Germinal center (tissue), 1 donor: Measurements from ENCODE around the gene NGF.

Experiments used
- DNase-seq: peaks from one replicate; pipeline ENCODE4 v3.0.0; 2012; ENCODE audit warnings: mixed read lengths, low spot score

Gene NGF

DNA sequence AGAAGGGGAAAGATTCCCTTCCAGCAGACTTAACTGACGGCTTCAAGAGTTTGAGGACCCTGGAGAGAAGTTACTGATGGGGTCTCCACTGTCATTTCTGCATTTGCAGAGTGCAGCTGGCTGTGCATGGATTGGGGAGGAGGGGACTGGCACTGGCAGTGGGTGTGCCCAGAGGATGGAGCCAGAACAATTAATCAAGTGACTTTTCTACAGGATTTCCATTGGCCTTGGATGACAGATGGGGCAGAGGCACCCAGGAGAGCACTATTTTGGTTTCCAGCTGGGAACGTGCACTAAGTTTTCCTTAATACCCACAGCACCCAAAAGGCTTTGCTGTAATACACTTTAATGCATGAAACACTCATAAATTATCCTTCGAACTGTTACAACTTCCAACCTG, 1.3 kb downstream of the NGF start:
- no peak for DNase-seq

DNA sequence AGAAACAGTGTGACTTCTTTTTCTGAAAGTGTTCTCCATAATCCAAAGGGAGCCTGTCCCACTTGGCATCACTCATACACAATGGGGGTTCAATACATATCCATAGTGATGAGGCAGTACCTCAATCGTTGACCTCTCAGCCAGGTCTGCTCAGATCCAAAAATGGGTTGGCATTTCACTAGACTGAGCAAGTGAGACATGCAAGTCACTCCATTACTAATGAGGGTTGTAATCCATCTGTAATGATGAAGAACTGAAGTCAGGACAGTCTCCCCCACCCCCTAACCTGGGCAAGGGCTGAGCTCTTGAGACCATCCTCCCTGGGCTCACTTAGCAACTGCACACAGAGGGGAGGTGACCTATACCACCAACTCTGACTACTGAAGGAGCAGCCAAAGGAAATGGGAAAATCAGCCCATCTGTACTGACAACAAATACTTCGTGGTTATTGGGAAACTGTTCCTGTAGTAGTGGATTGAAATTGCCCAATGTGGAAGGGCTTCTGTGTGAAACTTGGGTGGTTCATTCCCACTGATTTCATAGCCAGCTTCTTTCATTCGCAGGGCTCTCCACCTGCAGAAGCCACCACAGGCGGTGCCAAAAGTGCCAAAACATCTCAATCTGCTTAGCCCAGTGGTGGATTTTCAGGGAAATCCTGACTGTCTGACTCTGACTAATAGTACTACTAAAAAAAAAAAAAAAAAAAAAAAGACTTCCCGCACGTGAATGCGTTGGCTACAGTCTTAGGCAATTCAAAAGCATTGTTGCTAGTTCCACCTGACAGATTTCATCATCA, 5.0 kb downstream of the NGF start:
- DNase-seq, result no peak

DNA sequence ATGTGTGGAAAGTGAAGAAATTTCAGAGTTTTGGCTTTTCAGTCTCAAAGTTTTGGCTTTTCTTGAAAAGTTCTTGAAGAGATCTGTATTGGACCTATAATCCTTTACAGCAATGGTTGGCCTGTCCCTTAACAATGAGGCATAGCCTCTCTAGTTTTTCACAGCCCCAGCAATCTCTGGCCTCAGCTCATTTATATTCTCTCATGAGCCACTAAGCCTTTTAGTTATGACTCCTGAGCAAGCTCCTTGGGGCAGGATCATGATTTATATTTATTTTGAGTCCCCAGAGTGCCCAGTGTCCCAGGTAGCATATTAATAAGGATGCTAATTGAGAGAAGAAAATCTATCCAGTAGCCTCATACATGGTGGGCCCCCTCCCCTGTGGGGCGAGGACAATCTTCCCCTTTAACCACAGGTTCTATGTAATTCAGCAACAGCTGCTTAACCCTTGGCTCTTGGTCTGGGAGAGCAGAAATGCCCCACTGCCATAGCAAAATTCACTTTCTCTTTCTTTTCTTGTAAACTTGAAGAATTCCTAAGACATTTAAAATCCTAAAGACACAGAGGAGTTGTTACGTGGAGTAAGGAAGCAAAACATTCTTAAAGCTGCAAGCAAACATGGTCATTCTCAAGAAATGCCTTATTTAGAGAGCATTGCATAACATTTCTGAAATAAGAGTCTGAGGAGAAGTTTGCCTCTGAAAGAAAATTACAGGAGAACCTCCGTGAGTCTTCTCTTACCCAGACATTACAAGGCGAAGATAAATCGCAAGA, 6.3 kb downstream of the NGF start:
- DNase-seq, result no peak

DNA sequence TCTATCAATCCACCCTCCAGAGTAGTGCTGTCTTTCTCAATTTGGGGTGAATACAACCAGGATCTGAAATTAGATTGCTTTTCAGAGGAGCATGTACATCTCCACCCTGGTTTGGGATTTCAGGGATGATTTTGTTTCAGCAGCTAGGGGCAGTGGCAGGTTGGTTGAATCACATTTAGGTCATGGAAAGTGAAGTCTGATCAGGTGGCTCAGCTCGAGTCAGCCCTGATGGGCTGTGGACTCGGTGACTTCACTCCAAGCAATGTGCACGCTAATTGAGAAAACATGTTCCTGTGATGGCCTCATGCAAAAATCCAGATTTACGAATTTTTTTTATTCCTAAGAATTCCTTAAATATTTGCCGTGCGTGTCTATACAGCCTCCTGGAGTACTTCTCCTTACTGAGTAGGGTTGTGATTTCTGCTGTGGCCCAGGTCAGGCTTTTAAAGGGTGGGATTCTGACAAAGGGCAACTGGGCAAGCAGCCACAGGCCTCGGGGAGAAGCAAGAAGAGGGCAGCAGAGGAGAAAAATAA, 7.5 kb downstream of the NGF start:
- DNase-seq, result no peak

DNA sequence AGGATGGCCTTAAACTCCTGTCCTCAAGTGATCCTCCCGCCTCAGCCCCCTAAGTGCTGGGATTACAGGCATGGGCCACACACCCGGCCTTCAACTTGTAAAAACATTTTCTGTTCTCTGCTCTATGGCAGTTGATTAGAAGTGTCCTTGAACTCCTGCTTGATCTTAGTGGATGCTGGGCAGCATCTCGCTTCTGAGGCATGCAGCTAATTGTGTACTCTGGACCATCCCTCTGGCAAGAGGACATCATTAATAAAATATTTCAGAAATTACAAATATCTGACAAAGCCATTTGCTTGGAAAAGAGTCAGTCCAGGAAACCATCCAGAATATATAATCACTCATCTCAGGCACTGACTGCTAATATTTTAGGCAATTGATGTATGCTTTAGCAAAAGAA, 8.1 kb downstream of the NGF start:
- no peak for DNase-seq

DNA sequence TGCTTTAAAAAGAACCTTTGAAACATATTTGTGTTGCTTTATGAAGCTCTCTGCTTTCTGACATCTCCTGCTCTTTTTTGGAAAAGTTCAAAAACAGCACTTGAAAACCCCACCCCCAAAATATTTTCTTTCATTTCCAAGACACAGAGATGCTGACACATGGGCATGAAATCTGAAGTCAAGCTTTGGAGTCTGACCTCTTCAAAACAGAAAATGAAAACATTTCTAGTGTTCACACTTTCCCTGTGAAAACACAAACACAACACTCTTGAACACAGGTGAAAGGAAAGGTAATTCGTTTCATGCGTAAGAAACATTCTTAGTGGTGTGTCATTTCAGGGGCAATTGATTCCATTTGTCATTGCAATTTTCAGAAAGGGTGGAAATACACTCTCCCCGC, 10.8 kb downstream of the NGF start:
- no peak for DNase-seq

DNA sequence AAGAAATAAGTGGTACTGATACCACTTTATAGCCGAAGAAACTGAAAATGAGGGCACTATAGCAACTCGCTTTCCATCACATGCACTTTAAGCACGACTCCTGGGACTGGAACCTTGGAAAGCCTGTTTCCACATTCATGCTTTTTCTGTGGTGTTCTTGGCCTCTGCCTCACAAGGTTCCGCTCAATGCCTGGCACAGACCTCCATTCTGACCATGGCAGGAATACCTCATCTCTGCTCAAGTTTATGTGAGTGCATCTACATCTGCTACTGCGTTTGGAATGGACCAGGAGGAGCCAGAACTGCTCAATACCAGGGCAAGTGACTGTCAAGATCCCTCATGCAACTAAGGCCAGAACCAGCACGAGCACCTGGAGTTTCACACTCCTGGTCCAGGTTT, 11.6 kb downstream of the NGF start:
- DNase-seq, result no peak

DNA sequence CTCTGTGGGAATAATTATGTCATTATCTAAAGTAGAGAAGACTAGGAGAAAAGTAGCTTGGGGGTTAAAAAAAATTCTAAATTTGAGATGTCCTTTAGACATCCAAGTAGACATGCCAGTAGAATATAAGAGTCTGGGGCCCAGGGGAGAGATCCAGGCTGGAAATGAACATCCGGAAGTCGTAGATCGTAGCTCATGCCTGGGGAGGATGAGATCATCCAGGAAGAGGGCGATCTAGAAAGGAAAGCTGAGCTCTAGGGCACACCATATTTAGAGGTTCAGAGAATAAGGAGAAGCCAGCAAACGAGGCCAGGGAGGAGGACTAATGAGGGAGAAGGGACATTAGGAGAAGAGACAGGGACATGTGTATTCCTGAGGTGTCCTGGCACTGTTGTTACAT, 12.2 kb downstream of the NGF start:
- DNase-seq, result no peak

DNA sequence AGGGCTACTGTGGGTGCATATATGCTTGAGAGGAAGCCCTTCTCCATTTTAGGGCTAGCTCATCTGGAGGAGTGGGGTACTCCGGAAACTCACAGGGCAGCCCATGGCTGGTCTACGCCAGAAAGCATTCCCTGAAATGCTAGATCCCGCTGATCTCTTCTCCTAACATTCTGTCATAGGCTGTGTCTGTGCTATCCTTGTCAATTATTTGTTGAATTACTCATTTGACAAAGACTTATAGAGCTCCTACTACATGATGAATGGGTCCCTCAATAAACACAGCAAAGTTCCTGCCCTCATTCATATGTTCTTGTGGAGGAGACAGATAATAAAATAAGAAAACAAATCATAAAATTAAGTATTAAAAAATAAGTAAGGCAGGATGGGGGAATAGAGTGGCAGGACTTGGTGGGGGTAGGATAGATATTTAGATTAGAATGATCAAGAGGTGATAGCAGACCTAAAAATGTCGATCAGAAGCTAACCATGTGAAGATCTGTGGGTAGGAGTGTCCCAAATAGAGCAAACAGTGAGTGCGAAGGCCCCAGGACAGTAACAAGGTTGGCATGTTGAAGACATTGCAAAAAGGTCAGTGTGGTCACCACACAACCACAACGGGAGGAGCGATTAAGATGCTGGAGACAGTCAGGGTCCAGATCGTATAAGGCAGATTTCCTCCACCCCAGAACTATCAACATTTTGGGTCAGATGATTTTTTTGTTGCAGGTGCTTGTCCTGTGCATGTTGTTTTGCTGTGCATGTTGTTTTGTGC, 13.2 kb downstream of the NGF start:
- no peak for DNase-seq

DNA sequence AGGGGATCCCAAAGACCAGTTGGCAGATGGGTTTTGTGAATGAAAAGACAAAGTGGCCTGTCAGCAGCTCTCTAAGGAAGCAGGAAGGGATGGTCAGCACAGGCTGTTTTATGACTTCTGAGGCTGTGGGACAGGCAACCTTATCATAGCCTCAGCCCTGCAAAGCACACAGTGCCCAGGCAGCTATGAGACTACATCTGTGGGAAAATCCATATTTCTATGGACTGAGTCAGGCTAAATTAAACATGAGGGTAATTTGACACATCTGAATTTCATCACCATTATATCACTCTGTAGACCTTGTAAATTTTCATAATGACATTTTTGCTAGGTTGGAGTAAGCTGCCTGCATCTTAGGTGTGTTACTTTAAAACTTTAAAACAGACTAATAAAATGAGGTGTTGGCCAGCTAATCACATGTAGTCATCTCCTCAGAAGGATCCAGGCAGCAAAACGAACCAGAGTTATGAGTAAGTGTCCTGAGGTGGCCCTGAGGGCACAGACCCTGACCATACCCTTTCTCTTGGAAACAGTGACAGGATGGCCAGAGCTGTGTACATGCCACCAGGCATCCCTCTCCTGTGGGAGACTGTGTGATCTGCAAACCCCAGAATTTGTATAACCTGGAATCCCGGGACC, 14.6 kb downstream of the NGF start:
- no peak for DNase-seq

DNA sequence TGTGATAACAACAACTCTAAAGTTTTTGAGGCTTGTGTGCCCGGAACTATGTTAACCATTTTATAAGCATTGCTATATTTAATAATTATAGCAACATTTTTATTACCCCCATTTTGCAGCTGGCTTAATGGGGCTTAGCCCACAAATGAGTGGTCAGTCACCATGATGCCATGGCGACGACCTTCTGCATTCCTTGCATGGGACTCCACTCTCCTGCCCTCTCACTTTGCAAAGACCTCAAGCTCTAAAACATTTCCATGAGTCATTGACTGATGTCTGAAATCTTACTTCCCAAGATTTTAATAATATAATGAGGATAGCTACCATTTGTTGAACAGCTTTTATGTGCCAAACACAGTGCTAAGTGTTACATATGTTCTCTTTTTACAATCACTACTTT, 15.4 kb downstream of the NGF start:
- no peak for DNase-seq

DNA sequence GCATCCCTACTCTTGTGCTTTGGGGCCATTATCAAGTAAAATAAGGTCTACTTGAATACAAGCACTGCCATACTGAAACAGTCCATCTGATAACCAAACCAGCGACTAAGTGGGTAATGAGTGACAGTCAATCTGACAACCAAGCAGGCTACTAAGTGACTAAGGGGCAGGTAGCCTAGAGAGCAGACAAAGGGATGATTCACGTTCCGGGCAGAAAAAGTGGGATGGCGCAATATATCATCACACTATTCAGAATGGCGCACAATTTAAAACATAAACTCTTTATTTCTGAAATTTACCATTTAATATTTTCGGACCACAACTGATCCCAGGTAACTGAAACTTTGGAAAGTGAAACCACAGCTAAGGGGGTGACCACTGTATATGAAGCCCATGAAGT, 17.7 kb downstream of the NGF start:
- no peak for DNase-seq

DNA sequence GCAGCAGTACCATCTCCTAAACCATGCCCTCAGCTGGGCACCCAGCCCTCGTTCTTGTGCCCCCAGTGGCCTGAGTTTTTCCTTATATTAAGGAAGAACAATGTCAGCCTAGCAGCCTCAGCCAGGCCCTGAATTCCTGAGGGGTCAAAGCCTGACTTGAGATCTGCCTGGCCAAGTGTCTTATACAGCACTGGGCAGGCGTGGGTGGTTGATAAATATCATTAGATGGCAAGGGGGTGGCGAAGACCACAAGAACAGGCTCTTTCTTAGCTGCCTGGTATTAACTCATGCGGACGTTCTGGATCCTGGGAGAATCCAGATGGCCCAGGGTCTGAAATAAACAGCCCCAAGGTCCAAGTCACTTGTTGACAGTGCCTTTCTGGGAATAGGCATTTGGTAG, 18.3 kb downstream of the NGF start:
- no peak for DNase-seq

DNA sequence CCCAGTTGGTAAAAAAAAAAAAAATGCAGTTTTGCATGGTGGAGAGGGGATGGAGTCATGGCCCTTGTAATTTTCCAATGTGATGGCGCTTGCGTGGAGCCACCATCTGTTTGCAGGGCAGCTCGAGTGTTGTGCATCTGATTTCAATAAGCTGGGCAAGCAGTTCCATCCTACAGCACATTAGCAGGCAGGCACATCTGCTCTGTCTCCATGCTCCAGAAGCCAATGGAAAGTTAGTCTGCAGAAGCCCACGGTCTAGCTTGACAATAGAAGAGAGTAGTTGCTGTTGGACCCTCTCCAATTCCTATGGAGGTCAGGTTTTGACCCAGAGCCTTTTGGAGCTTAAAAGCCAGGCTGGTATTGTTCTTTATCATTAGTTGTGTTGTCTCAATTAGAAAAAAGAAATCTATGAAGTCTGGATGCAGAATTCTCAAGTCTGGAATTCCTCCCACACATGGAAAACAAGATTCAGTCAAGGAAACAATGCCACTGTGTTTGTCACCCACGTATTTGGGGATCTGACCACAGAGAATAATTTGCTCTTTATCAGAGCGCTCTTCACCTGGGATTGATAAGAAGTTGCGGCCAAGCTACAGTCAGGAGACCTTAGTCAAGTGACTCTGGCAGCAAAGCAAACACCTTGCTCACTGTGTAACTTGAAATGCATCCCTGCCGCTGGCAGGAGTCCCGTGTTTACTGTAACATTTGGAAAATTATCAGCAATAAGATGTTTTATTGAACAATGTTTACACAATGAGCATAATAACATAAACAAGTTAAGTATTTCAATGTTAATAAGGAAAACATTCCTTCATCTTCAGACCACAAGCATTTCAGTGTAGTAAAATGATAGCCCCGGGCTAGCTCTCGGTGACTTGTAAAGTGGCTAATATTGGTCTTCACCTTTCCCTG, 20.7 kb downstream of the NGF start:
- no peak for DNase-seq

DNA sequence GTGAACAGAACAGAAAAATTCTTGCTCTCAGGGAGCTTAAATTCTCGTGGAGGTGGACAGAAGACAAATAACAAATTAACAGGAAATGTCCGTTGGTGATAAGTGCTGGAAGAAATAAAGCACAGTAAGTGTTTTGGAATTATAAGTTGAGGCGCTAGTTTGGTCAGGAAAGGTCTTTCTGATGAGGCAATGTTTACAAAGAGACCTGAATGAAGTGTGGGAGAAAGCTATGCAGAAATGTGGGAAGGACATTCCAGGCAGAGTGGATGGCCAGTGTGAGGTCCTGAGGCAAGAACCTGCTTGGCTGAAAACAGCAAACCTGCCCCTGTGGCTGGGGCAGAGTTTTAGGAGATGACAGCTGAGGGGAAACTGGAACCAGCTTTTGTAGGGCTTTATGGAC, 23.3 kb downstream of the NGF start:
- DNase-seq, result no peak

DNA sequence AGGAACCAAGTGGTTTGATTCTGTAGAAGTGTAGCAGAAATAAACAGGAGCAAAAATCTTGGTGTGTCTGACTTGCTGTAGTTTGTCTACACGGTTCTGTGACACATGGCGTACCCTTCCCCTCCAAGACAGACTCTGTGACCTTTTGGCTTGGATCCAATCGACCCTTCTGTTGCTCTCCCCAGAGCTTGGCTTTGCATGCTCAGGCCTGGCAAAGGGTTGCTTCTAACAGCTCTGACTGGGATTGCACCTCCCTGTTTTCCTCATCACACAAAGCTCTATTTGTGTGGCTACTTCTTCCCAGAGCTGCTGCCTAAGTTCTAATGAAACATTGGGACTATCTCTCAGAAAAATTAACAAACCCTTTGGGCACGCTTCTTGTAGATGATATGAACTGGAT, 24.0 kb downstream of the NGF start:
- no peak for DNase-seq

DNA sequence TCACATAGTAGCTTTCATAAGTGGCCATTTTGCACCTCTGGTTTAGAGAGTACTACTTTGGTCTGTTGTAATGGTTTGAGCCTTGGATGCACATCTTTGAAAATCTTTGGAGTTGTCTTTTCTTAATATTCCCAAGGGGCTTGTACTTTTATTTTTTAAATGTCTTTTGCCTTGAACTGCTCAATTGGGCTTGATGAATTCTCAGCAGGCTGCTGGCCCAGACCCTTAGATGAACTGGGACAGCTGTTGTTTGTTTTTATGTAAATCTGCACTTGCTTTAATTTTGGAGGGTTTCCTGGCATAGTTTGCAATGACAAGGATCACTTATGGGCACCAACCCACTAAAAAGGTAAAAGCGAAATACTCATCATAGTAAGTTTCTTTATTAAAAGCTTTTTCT, 24.9 kb downstream of the NGF start:
- no peak for DNase-seq

DNA sequence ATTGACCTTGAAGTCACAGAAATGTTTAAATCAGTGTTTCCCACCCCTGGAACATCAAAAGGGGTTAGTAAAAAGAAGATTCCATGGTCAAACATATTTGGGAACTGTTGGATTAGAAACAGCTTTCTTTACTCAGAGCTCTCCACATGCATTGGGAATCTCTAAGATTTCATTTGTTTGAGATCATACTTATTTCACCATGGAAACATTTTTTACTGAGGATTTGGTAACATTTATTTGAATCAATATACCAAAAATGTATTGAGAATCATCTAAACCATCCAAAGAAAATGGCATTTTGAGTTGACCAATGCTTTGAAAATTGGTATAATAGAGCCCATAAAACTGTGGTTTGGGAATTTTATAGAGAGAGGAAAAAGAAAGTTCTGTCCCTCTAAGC, 25.3 kb downstream of the NGF start:
- DNase-seq, result no peak

DNA sequence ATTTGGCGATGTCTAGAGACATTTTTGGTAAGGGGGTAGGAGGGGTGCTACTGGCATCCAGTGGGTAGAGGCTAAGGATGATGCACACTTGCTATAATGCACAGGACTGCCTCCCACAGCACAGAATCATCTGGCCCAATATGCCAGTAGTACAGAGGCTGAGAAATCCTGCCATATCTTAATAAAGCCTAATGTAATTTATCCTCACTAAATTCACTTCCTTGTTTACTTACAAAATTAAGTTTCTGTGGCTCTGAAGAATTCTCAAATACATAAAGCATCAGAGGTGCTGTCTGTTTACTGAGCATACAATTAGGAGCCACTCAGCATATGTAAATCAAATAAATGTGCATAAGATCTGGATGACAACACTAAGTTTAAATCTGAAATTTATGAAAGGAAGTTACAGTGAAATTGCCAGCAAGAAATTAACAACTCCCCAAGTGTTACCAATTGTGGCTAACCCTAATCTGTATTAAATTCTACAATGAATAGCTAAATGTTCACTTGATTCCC, 26.5 kb downstream of the NGF start:
- DNase-seq, result no peak

DNA sequence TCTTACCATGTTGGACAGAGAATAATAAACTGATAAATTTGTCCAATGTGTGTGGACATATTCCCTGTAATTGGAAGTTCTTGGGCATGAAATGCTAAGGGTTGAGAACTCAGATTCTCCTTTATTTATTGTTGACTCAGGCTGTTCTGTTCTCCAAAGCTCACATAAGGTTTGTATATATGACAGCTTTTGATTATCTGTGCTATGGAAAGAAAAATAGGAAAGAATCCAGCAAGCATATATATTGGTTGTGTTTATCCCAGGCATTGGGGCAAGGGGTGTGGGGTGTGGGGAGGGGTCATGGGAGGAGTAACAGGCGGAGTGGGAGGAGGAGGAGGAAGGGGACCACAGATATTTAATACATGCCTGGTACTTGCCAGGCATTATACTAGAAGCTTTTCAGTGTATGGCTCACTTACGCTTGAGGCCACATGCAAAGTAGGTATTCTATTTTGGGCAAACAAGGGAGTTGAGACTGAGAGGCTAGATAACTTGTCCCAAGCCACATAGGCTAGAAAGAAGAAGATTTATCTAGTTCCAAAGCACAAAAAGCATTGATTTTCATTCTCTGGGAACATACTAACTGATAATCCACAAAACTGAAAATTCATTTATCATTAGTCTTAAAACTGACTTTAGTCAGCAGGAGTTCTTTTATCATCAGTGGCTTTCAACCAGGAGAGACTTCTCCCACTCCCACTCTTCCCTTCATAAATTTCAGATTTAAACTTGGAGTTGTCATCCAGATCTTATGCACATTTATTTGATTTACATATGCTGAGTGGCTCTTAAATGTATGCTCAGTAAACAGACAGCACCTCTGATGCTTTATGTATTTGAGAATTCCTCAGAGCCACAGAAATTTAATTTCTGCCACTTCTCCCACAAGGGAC, 27.2 kb downstream of the NGF start:
- peak; percentile 9 for DNase-seq
